Hepatocyte (in vitro differentiated cells): ENCODE results near the gene RAB37. TPM values are rescaled to one million over a fixed set of nuclear protein-coding genes. Genes with fewer than 3 reads are reported as not detected.
A peak's percentile ranks its signal among the peaks of the same experiment; 100 is the strongest.

Experiments used
- DNase-seq: peaks from one replicate; pipeline ENCODE4 v3.0.0-alpha.2; 2016; ENCODE audit warnings: low spot score
- H2AFZ ChIP-seq: fragments of 200-600 bp; sonication (generic); 2 replicates; pipeline ENCODE4 v1.6.0; 2016; ENCODE audit warnings: antibody characterized with exemption, mild to moderate bottlenecking
- H3K27ac ChIP-seq: fragments of 200-600 bp; sonication (generic); 2 replicates; pipeline ENCODE4 v1.5.1; 2016; ENCODE audit warnings: mild to moderate bottlenecking
- H3K27me3 ChIP-seq: fragments of 200-600 bp; sonication (generic); 2 replicates; pipeline ENCODE4 v1.6.1; 2016
- H3K36me3 ChIP-seq: fragments of 200-600 bp; sonication (generic); replicated peaks from 2 replicates; pipeline ENCODE4 v1.5.1; 2016; ENCODE audit warnings: low read depth; ENCODE audit not compliant: insufficient read depth
- H3K4me1 ChIP-seq: fragments of 200-600 bp; sonication (generic); 2 replicates; pipeline ENCODE4 v1.5.1; 2016; ENCODE audit warnings: mild to moderate bottlenecking, moderate library complexity; ENCODE audit not compliant: insufficient read depth
- H3K4me2 ChIP-seq: fragments of 200-600 bp; sonication (generic); 2 replicates; pipeline ENCODE4 v1.6.0; 2016
- H3K4me3 ChIP-seq: fragments of 200-600 bp; sonication (generic); 2 replicates; pipeline ENCODE4 v1.5.1; 2016; ENCODE audit warnings: mild to moderate bottlenecking
- H3K79me2 ChIP-seq: fragments of 200-600 bp; sonication (generic); 2 replicates; pipeline ENCODE4 v1.6.0; 2017; ENCODE audit warnings: mild to moderate bottlenecking
- H3K9me2 ChIP-seq: fragments of 200-600 bp; sonication (generic); replicated peaks from 2 replicates; pipeline ENCODE4 v1.6.0; 2017; ENCODE audit warnings: mild to moderate bottlenecking; ENCODE audit not compliant: insufficient read depth
- H3K9me3 ChIP-seq: fragments of 200-600 bp; sonication (generic); 2 replicates; pipeline ENCODE4 v1.5.1; 2016; ENCODE audit warnings: low read depth, mild to moderate bottlenecking
- H4K20me1 ChIP-seq: fragments of 200-600 bp; sonication (generic); 2 replicates; pipeline ENCODE4 v1.6.0; 2016; ENCODE audit warnings: mild to moderate bottlenecking; ENCODE audit not compliant: insufficient read depth, poor library complexity, severe bottlenecking
- CTCF ChIP-seq: fragments of 200-600 bp; sonication (generic); IDR thresholded peaks from 2 replicates; pipeline ENCODE4 v1.5.1; 2016; ENCODE audit warnings: antibody characterized with exemption, mild to moderate bottlenecking; ENCODE audit not compliant: poor library complexity
- EZH2 ChIP-seq: fragments of 200-600 bp; sonication (generic); IDR thresholded peaks from 2 replicates; pipeline ENCODE4 v1.6.1; 2016; ENCODE audit warnings: antibody characterized with exemption, mild to moderate bottlenecking, borderline replicate concordance
- EZH2phosphoT487 ChIP-seq: fragments of 200-600 bp; sonication (generic); IDR thresholded peaks from one replicate; pipeline ENCODE4 v1.6.1; 2018; ENCODE audit warnings: antibody characterized with exemption, mild to moderate bottlenecking, low read depth, moderate library complexity; ENCODE audit not compliant: unreplicated experiment, severe bottlenecking
- WGBS: methylation state at CpG from one replicate; pipeline ENCODE4 v1.1.6; 2016; ENCODE audit warnings: low lambda C conversion rate; ENCODE audit errors: missing lambda C conversion rate; 5-methylcytosine and 5-hydroxymethylcytosine counted together
- polyA plus RNA-seq: library from polyadenylated mRNA; unstranded; fragments of >200 nt; fragmentation: Nextera tagmentation; extraction: Ambion mirVana; gene quantifications from 2 replicates; pipeline ENCODE4 v1.2.1, GENCODE V29; 2016
- total RNA-seq: library from RNA; depleted of rRNA; stranded (reverse); fragments of >200 nt; gene quantifications from 2 replicates; pipeline ENCODE4 v1.2.3, GENCODE V29; 2014

Gene RAB37
- total and polyA plus RNA-seq, 2 experiments from 2014 or later: 6.1 to 7.0 TPM

DNA sequence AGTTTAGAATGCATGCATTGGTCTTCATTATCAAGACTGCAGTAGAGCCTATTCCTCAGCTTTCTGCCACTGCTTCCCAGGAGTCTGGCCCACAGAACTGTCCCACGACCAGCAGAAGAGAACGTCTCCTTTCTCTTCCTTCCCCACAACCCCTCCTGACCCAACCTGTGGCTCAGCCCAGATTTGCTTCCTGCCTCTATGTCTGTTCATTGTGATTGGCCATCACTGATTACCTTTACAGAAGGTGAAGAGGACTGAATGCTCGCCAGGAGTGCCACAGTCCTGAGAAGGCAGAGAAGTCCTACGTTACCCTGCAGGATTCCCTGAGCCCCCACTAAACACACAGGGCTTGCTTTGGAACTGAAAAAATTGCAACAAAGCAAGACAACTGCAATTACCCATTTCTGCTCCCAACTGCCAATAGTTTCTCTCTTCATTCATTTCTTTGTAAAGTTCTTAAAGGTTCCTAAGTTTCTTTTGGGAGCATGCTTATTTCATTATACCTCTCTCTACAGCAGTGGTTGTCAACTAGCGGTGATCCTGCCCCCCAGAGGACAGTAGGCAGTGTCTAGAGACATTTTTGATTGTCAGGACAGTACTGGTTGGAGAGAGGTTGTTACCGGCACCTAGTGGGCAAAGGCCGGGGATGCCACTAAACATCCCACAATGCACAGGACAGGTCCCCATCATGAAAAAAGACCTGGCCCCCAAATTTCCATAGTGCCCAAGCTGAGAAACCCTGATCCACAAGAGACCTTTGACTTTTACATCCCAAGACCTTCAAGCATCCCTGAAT lies 43.6 kb downstream of the RAB37 start:
- Histone ChIP-seq H2AFZ (no peak overlapping the region), H4K20me1 (no peaks in the 10 kb centered on the region), H3K4me1 (peaks cover 4% of the 10 kb centered on the region), H3K79me2 (peaks cover 27% of the 10 kb centered on the region), H3K9me3 (no peaks in the 10 kb centered on the region), H3K9me2 (no peaks in the 10 kb centered on the region), H3K27me3 (no peaks in the 10 kb centered on the region), H3K4me3 (no peak overlapping the region), H3K4me2 (no peak overlapping the region), H3K27ac (no peak overlapping the region), H3K36me3 (no peaks in the 10 kb centered on the region)
- DNase-seq: no peak
- 69% methylated on average over 7 of the region's 7 CpGs for WGBS
- TF ChIP-seq EZH2phosphoT487 (no peak), CTCF (peak; percentile 43), EZH2 (no peak)

DNA sequence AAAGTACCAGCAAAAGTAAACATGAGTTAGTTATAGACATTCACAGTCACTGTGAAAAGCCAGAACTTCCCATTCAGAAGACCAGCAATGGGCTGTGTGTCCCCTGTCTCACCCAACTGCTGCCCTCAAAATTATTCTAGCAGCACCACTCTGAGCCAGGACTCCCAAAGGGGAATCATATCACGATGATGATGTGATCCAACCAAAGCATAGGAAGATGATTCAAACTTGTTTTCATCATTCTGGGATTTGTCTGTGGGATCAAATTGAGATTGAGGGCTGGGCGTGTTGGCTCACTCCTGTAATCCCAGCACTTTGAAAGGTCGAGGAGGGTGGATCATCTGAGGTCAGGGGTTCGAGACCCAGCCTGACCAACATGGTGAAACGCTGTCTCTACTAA lies 45.5 kb downstream of the RAB37 start:
- Histone ChIP-seq H4K20me1 (no peaks in the 10 kb centered on the region), H3K4me3 (no peak overlapping the region), H3K4me2 (no peak overlapping the region), H3K79me2 (peaks cover 13% of the 10 kb centered on the region), H3K9me3 (no peaks in the 10 kb centered on the region), H3K9me2 (no peaks in the 10 kb centered on the region), H3K27me3 (no peaks in the 10 kb centered on the region), H3K4me1 (no peaks in the 10 kb centered on the region), H3K36me3 (no peaks in the 10 kb centered on the region), H3K27ac (no peak overlapping the region), H2AFZ (no peak overlapping the region)
- no peak for DNase-seq
- TF ChIP-seq EZH2phosphoT487: no peak
- no peak for TF ChIP-seq EZH2
- no peak for TF ChIP-seq CTCF
- 96% methylated on average over 5 of the region's 5 CpGs for WGBS

- Histone ChIP-seq H3K9me2 (no peaks in the 10 kb centered on the region), H3K79me2 (peaks cover 5% of the 10 kb centered on the region), H3K4me2 (no peak overlapping the region), H3K27ac (no peak overlapping the region), H3K4me3 (no peak overlapping the region), H3K36me3 (no peaks in the 10 kb centered on the region), H3K27me3 (no peaks in the 10 kb centered on the region), H3K9me3 (no peaks in the 10 kb centered on the region), H2AFZ (no peak overlapping the region), H3K4me1 (no peaks in the 10 kb centered on the region), H4K20me1 (no peaks in the 10 kb centered on the region)
- no peak for DNase-seq
- TF ChIP-seq EZH2phosphoT487 (no peak), CTCF (no peak), EZH2 (no peak)
- 91% methylated on average over 5 of the region's 5 CpGs for WGBS
These were observed 47.2 kb downstream of the RAB37 start for GRCh38 chr17:74784125-74784810.
